ENCODE measurements around the gene PFN3.

- TF ChIP-seq YY1 (IDR thresholded peaks at IDR 0.05; ENCODE audit: low read depth) (no peak), REST (IDR thresholded peaks at IDR 0.05; ENCODE audit: low read depth) (no peak), NFIC (IDR thresholded peaks at IDR 0.05) (no peak), TAF1 (IDR thresholded peaks at IDR 0.05; ENCODE audit: low read depth) (no peak), CREB1 (IDR thresholded peaks at IDR 0.05; ENCODE audit: low read depth) (no peak), EGR1 (IDR thresholded peaks at IDR 0.05) (no peak), EP300 (IDR thresholded peaks at IDR 0.05; ENCODE audit: borderline replicate concordance) (no peak)
Observed at GRCh38 chr5:177365845-177366527, 34.5 kb downstream of the PFN3 start.
